ENCODE data around the gene M1AP. TPM values are rescaled to one million over a fixed set of nuclear protein-coding genes. Genes with fewer than 3 reads are reported as not detected.

The M1AP gene
- total and polyA plus RNA-seq, 9 of the 15 experiments (the other 6 are each of a cell fraction or from before 2014, with no cell fraction given) = 0.06 to 0.33 (median 0.11) TPM; not detected in 4

DNA sequence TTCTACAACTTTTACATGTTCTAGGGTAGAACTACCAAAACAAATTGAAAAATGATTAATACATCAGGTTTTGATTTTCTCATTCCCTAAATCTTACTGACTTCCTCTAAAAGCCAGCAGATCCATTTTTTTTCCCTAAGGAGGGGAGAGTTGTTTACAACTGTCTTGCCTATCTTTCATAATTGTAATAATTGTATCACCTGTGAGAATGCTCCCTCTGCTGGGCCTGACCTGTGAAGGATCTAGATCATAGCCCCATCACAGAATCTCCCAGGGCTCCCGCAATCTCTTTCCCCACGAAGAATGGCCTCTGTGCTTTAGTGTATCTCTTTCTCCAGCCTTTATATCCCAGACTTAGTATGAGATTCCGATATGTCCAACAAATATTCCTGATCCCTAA lies 103.5 kb downstream of the M1AP start (continued):
- peak in 1 of 2 experiments; percentile 49; a peak in 2 of 4 replicates for TF ChIP-seq RAD21 (CRISPR knock-in tag; conservative IDR thresholded peaks at IDR 0.05 in 1 of 2, IDR thresholded peaks at IDR 0.05 in 1 of 2)

DNA sequence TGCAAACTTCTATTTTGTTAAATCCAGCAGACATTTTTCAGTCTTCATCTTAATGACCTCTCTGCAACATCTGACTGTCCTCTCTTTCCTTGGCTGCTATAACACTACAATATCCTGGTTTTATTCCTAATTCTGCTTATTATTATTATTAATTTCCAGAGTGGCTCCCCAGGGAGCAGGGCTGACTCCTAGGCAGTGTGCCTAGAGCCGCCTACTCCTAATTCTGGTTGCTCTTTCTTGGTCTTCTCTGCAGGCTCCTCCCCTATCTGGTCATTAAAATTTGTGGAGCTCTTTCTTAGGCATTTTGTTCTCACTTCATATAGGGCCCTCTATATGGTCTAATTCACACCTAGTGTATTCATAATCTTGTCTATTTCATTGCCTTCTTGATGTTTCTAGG lies 105.2 kb downstream of the M1AP start:
- whole genome bisulfite sequencing (ENCODE audit: insufficient coverage, low coverage, missing lambda C conversion rate) = 86% methylated on average over 1 of the region's 1 CpG
- no peak overlapping the region for H2AFZ ChIP-seq (ENCODE audit: low read depth, low read length)
- CTCF ChIA-PET (ENCODE audit: low intra/inter-chr PET ratio) = interaction anchor here (0.7 to 1.1 kb wide), 2 partner anchors 59 to 215 kb away, joined by 3 to 4 read pairs; no protein-coding TSS in a partner anchor
- H4K20me1 ChIP-seq (replicated peaks; ENCODE audit: control insufficient read depth, insufficient read depth, low read length) = no peaks in the 10 kb centered on the region
- H3K9me1 ChIP-seq (ENCODE audit: control insufficient read depth, insufficient read depth, low read length) = no peaks in the 10 kb centered on the region
- no peaks in the 10 kb centered on the region for H3K36me3 ChIP-seq (ENCODE audit: control insufficient read depth, insufficient read depth, low read length)
- H3K9ac ChIP-seq (ENCODE audit: insufficient read depth in 1 of 2, low read depth in 2 of 2, low read length in 2 of 2) = no peak overlapping the region
- no peaks in the 10 kb centered on the region for H3K79me2 ChIP-seq (ENCODE audit: control insufficient read depth, insufficient read depth, low read length)
- H3K9me3 ChIP-seq (replicated peaks; ENCODE audit: control insufficient read depth, insufficient read depth, low read depth, low read length) = no peaks in the 10 kb centered on the region
- no peak overlapping the region for H3K4me2 ChIP-seq (ENCODE audit: insufficient read depth, low read length)
- in situ Hi-C loops (cut with MboI) (no loop called here), intact Hi-C loops (cut with micrococcal nuclease) (no loop called here)
- no peak for ATAC-seq
- H3K27me3 ChIP-seq (ENCODE audit: control insufficient read depth in 2 of 2, insufficient read depth in 2 of 2, low read length in 2 of 2) = no peaks in the 10 kb centered on the region
- DNase-seq (ENCODE audit: extremely low read depth in 1 of 4, low spot score in 3 of 4) = no peak
- no peak overlapping the region for H3K27ac ChIP-seq (ENCODE audit: extremely low read depth, low read depth, low read length)
- POLR2A ChIA-PET = interaction anchor here (0.8 to 1.4 kb wide), 3 partner anchors 8 to 41 kb away, joined by 3 to 4 read pairs (median 3); no protein-coding TSS in a partner anchor
- BruUV-seq (replicated peaks) = no TSS peak
- H3K4me3 ChIP-seq = no peak overlapping the region
- FAIRE-seq = no peak
- H3K4me1 ChIP-seq (replicated peaks in 1 of 2; ENCODE audit: control insufficient read depth in 2 of 2, insufficient read depth in 2 of 2, low read length in 2 of 2) = peaks cover 12 to 21% of the 10 kb centered on the region in 2 experiments
- TF ChIP-seq BCOR (IDR thresholded peaks at IDR 0.05) (no peak), ZNF41 (CRISPR knock-in tag; conservative IDR thresholded peaks at IDR 0.05) (no peak), ZNF263 (CRISPR knock-in tag; IDR thresholded peaks at IDR 0.05; ENCODE audit: borderline replicate concordance) (no peak), CTCFL (IDR thresholded peaks at IDR 0.05; ENCODE audit: borderline replicate concordance, insufficient read depth, low read depth, low read length, poor library complexity, severe bottlenecking) (no peak), FOXJ3 (CRISPR knock-in tag; IDR thresholded peaks at IDR 0.05) (no peak), ZNF24 (IDR thresholded peaks at IDR 0.05) (no peak), THRAP3 (IDR thresholded peaks at IDR 0.05; ENCODE audit: borderline replicate concordance) (no peak), ZNF124 (CRISPR knock-in tag; IDR thresholded peaks at IDR 0.05) (no peak), NBN (IDR thresholded peaks at IDR 0.05; ENCODE audit: low read depth) (no peak), PCBP1 (IDR thresholded peaks at IDR 0.05; ENCODE audit: low read depth, low read length, poor library complexity, severe bottlenecking) (no peak), FUS (optimal IDR thresholded peaks at IDR 0.05; ENCODE audit: low read depth, low read length) (no peak), ID3 (CRISPR knock-in tag; IDR thresholded peaks at IDR 0.05) (no peak), ID3 (tag; IDR thresholded peaks at IDR 0.05) (no peak), TARDBP (IDR thresholded peaks at IDR 0.05) (no peak), PCBP2 (IDR thresholded peaks at IDR 0.05; ENCODE audit: low read depth, low read length, poor library complexity, severe bottlenecking) (no peak), FOXJ2 (tag; IDR thresholded peaks at IDR 0.05) (no peak), ZBED1 (IDR thresholded peaks at IDR 0.05) (no peak)
- TF ChIP-seq, protein P1, sequence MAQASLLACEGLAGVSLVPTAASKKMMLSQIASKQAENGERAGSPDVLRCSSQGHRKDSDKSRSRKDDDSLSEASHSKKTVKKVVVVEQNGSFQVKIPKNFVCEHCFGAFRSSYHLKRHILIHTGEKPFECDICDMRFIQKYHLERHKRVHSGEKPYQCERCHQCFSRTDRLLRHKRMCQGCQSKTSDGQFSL (CRISPR knock-in tag; IDR thresholded peaks at IDR 0.05) = no peak
- TF ChIP-seq, protein P1 (tag; IDR thresholded peaks at IDR 0.05) = no peak
